ENCODE measurements around the gene TENT4A.
A peak's percentile ranks its signal among the peaks of the same experiment; 100 is the strongest.

TENT4A gene

DNA sequence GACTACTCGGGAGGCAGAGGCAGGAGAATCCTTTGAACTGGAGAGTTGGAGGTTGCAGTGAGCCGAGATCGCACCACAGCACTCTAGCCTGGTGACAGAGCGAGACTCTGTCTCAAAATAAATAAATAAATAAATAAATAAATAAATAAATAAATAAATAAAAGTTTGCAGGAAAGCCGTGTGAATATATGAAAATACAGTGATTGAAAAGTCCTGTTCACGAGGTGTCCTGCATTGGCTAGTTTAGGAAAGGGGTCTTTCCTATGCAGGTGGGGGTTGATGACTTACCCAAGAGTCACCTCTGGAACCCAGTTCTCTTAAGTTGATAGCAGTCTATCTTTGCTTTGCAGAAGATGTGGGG, 7.3 kb downstream of the TENT4A start:
- DNase-seq (ENCODE audit: low read depth) = no peak
- H3K4me3 ChIP-seq (ENCODE audit: low read depth, low read length) = no peak overlapping the region
- TF ChIP-seq, protein P1, sequence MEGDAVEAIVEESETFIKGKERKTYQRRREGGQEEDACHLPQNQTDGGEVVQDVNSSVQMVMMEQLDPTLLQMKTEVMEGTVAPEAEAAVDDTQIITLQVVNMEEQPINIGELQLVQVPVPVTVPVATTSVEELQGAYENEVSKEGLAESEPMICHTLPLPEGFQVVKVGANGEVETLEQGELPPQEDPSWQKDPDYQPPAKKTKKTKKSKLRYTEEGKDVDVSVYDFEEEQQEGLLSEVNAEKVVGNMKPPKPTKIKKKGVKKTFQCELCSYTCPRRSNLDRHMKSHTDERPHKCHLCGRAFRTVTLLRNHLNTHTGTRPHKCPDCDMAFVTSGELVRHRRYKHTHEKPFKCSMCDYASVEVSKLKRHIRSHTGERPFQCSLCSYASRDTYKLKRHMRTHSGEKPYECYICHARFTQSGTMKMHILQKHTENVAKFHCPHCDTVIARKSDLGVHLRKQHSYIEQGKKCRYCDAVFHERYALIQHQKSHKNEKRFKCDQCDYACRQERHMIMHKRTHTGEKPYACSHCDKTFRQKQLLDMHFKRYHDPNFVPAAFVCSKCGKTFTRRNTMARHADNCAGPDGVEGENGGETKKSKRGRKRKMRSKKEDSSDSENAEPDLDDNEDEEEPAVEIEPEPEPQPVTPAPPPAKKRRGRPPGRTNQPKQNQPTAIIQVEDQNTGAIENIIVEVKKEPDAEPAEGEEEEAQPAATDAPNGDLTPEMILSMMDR (IDR thresholded peaks at IDR 0.05; ENCODE audit: low read depth, low read length, missing control alignments) = no peak

DNA sequence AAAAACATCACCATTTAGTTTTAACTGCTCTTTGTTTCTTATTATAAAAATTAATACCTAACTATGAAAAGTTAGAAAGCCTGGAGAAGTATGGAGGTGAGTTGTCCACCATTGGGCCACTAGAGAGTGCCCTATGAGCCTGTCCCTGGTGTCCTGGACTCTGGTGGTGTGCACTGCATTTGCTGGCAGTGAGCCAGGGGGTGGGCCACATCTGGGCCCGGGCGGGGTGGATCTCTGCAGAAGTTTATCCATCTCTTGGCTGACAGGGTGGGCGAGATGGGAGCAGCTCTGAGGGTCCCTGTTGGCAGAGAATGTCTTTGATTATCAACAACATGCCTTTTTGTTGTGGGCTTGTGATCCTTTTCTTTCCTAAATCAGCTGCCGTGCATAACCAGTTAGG, 8.2 kb downstream of the TENT4A start:
- DNase-seq (ENCODE audit: low read depth) = no peak
- H3K4me3 ChIP-seq (ENCODE audit: low read depth, low read length) = peak overlapping the region; percentile 40; the same call in 1 of the 2 replicates
- TF ChIP-seq, protein P1 (IDR thresholded peaks at IDR 0.05; ENCODE audit: low read depth, low read length, missing control alignments) = no peak

DNA sequence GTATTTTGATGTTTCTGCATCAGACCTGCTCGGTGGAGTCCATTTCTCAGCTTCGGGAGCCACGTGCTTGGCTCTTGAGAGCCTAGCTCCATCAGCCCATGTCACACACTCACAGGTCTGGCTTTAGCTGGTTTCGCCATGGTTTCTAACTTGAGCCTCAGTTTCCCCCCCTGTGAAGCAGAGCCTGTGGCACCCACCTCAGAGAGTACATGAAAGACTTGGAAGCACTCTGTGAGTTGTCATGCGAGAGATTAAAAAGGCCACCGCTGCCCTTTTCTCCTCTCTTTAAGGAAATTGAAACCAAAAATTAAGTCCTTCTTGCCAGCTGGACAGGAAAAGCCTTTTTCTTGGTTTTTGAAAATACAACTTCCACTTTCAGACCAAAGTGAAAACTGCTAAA, 8.8 kb downstream of the TENT4A start:
- peak overlapping the region; percentile 40 for H3K4me3 ChIP-seq (ENCODE audit: low read depth, low read length)
- TF ChIP-seq, protein P1 (IDR thresholded peaks at IDR 0.05; ENCODE audit: low read depth, low read length, missing control alignments) = no peak
- peak; percentile 22 for DNase-seq (ENCODE audit: low read depth)

DNA sequence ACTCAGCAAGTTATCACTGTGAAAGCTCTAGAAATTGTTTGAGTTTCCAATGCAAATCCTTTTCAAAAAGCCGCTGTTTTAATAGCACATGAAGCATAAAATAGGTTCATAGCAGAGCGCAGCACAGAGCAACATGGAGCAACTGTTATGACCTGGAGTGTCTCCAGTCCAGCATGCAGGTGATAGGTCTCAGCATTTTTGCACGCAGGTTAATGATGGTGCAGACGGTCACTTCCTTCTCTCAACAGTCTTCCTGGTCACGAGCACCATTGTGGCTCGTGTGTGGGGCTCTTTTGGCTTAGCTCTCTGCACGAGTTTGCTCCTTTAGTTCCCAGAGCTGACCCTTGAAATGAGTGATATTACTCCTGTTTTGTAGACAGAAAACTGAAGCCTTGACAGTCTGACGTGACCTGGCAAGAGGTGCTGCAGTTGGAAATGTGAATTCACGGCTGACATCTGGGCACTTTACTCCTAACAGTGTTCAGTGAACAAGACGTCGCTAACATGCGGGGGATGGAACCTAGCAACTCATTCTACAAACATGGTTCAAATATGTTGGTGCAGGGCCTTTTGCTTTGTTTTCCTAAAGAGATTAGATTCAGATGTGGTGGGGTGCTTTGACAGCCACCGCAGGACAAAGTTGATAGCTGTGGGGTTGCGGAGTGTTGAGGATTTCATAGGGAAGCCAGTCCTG, 10.0 kb downstream of the TENT4A start:
- no peak overlapping the region for H3K4me3 ChIP-seq (ENCODE audit: low read depth, low read length)
- no peak for DNase-seq (ENCODE audit: low read depth)
- TF ChIP-seq, protein P1 (IDR thresholded peaks at IDR 0.05; ENCODE audit: low read depth, low read length, missing control alignments) = no peak

DNA sequence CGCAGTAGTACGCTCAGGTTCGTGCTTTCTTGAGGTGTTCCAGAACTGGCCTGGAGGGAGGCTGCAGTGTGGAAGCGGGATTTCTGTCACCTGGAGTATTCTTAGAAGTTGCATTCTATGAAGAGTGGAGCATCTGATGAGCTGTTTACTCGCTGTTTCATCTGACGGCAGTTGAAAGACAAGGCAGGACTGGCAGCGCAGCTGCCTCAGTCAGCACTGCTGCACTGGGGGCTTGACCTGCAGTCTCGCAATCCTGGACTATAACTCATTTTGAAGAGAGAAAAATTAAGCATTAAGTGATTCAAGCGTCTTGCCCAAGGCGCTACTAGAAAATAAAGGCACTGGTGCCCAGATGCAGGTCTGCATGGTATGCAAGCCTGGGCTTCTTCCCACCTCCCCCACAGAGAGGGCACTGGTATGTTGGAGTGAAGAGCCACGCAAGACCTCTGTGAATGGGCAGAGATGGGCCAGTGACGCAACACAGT, 10.6 kb downstream of the TENT4A start:
- TF ChIP-seq, protein P1 (IDR thresholded peaks at IDR 0.05; ENCODE audit: low read depth, low read length, missing control alignments) = no peak
- H3K4me3 ChIP-seq (ENCODE audit: low read depth, low read length) = no peak overlapping the region
- DNase-seq (ENCODE audit: low read depth) = no peak

DNA sequence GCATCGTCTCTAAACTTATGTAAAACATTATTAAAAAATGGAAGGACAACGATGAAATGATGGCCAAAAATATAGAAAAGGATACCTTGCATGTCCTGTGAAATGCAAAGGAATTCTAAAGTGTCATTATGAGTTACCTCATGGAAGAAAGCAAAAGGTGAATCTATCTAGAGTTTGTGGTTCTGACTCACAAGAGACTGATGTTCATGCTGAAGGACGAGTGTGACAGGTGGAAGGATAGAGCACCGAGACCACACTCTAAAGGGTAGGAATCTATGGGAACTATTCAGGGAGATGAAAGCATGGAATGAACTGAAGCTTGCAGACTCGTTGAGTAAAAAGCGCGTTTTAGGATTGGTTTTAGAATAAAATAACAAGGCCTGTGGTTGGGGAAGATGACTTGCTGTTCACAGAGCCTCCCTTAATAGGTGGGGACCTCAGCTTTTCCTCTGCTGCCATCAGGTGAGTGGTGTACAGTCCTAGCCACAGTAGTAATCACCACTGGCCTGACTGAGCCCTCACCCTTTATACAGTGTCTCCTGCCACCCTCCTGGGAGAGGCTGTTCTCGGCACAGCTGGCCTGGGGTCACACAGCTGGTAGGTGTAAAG, 11.2 kb downstream of the TENT4A start:
- TF ChIP-seq, protein P1 (IDR thresholded peaks at IDR 0.05; ENCODE audit: low read depth, low read length, missing control alignments) = no peak
- no peak overlapping the region for H3K4me3 ChIP-seq (ENCODE audit: low read depth, low read length)
- DNase-seq (ENCODE audit: low read depth) = no peak

DNA sequence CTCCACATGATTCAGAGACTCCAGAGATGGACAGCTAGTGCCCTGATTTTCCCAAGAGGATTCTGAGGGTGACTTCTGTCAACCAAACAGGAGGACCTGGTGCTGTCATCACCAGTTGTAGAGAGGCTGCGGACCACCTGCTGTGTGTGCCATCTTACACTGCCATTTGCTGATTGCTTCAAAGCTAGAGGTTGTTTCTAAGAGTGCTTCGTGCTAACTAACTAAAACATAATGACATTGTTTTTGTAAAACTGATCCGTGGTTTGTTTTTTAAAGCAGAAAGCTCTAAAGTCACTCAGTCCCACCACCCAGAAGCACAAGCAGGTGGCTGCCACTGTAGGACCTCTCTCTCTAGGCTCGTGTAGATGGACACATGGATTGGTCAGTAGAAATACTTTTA, 12.2 kb downstream of the TENT4A start:
- DNase-seq (ENCODE audit: low read depth) = no peak
- H3K4me3 ChIP-seq (ENCODE audit: low read depth, low read length) = no peak overlapping the region
- TF ChIP-seq, protein P1 (IDR thresholded peaks at IDR 0.05; ENCODE audit: low read depth, low read length, missing control alignments) = no peak
